H9 (cell line): ENCODE data around the gene S100A6. TPM values are rescaled to one million over a fixed set of nuclear protein-coding genes. Genes with fewer than 3 reads are reported as not detected.

Source experiments
- DNase-seq: peaks from one replicate; pipeline ENCODE4 v3.0.0-alpha.2; 2017
- H2AFZ ChIP-seq: one replicate; pipeline ENCODE4 v1.6.1; 2013; ENCODE audit warnings: mild to moderate bottlenecking, low read length, control low read depth, moderate library complexity
- H2AK5ac ChIP-seq: 2 replicates; pipeline ENCODE4 v1.6.1; 2013; ENCODE audit warnings: low read length, control low read depth, mixed read lengths; ENCODE audit not compliant: insufficient read length
- H2BK120ac ChIP-seq: one replicate; pipeline ENCODE4 v1.6.1; 2013; ENCODE audit warnings: low read depth, mild to moderate bottlenecking, low read length, control low read depth, inconsistent platforms; ENCODE audit not compliant: poor library complexity, severe bottlenecking
- H2BK12ac ChIP-seq: 2 replicates; pipeline ENCODE4 v1.6.1; 2013; ENCODE audit warnings: low read length, control low read depth, mixed read lengths, low read depth; ENCODE audit not compliant: insufficient read length
- H2BK15ac ChIP-seq: 2 replicates; pipeline ENCODE4 v1.6.1; 2013; ENCODE audit warnings: low read depth, low read length, control low read depth
- H2BK20ac ChIP-seq: one replicate; pipeline ENCODE4 v1.6.1; 2013; ENCODE audit warnings: low read depth, mild to moderate bottlenecking, low read length, control low read depth, inconsistent platforms; ENCODE audit not compliant: poor library complexity, severe bottlenecking
- H2BK5ac ChIP-seq: 2 replicates; pipeline ENCODE4 v1.6.1; 2013; ENCODE audit warnings: low read length, control low read depth, mixed read lengths; ENCODE audit not compliant: insufficient read length
- H3K14ac ChIP-seq: 2 replicates; pipeline ENCODE4 v1.6.1; 2013; ENCODE audit warnings: low read length, control low read depth; ENCODE audit not compliant: insufficient read depth
- H3K18ac ChIP-seq: 2 replicates; pipeline ENCODE4 v1.6.1; 2013; ENCODE audit warnings: low read depth, mild to moderate bottlenecking, mixed read lengths, low read length, control low read depth; ENCODE audit not compliant: insufficient read length
- H3K23ac ChIP-seq: 2 replicates; pipeline ENCODE4 v1.6.1; 2013; ENCODE audit warnings: low read length, control low read depth, mixed read lengths, low read depth; ENCODE audit not compliant: insufficient read length
- H3K23me2 ChIP-seq: 2 replicates; pipeline ENCODE4 v1.6.1; 2013; ENCODE audit warnings: low read depth, mild to moderate bottlenecking, mixed read lengths, low read length, control low read depth; ENCODE audit not compliant: insufficient read length, poor library complexity, severe bottlenecking
- H3K27ac ChIP-seq: 2 replicates; pipeline ENCODE4 v1.5.1; 2013; ENCODE audit warnings: low read length, control low read depth, mixed read lengths, low read depth; ENCODE audit not compliant: insufficient read length
- H3K27me3 ChIP-seq: 2 replicates; pipeline ENCODE4 v1.6.1; 2013; ENCODE audit warnings: low read length, control low read depth, inconsistent platforms; ENCODE audit not compliant: insufficient read depth
- H3K4ac ChIP-seq: 2 replicates; pipeline ENCODE4 v1.6.1; 2013; ENCODE audit warnings: low read depth, mild to moderate bottlenecking, control low read depth, inconsistent platforms, low read length, moderate library complexity
- H3K4me1 ChIP-seq: 2 replicates; pipeline ENCODE4 v1.6.1; 2013; ENCODE audit warnings: low read length, control low read depth, inconsistent platforms; ENCODE audit not compliant: insufficient read depth
- H3K4me2 ChIP-seq: 2 replicates; pipeline ENCODE4 v1.6.1; 2013; ENCODE audit warnings: low read length, control low read depth, mixed read lengths; ENCODE audit not compliant: insufficient read length, insufficient read depth
- H3K56ac ChIP-seq: 2 replicates; pipeline ENCODE4 v1.6.1; 2013; ENCODE audit warnings: low read depth, mild to moderate bottlenecking, mixed read lengths, low read length, control low read depth; ENCODE audit not compliant: insufficient read length
- H3K79me1 ChIP-seq: 2 replicates; pipeline ENCODE4 v1.6.1; 2013; ENCODE audit warnings: low read depth, mild to moderate bottlenecking, moderate library complexity, low read length, control low read depth, inconsistent platforms; ENCODE audit not compliant: insufficient read depth, poor library complexity, severe bottlenecking
- H3K79me2 ChIP-seq: 2 replicates; pipeline ENCODE4 v1.6.1; 2013; ENCODE audit warnings: low read length, control low read depth, inconsistent platforms; ENCODE audit not compliant: insufficient read depth
- H3K9ac ChIP-seq: 2 replicates; pipeline ENCODE4 v1.6.1; 2013; ENCODE audit warnings: low read length, control low read depth, mixed read lengths; ENCODE audit not compliant: insufficient read length; ENCODE audit errors: extremely low read depth
- H3K9me3 ChIP-seq: one replicate; pipeline ENCODE4 v1.6.1; 2013; ENCODE audit warnings: low read depth, low read length, inconsistent platforms; ENCODE audit not compliant: control insufficient read depth
- H3T11ph ChIP-seq: one replicate; pipeline ENCODE4 v1.6.1; 2013; ENCODE audit warnings: mild to moderate bottlenecking, low read length, control low read depth, inconsistent platforms
- H4K20me1 ChIP-seq: one replicate; pipeline ENCODE4 v1.6.1; 2013; ENCODE audit not compliant: control insufficient read depth, insufficient read length, insufficient read depth
- H4K5ac ChIP-seq: 2 replicates; pipeline ENCODE4 v1.6.1; 2013; ENCODE audit warnings: low read depth, mild to moderate bottlenecking, mixed read lengths, low read length, control low read depth; ENCODE audit not compliant: insufficient read length
- H4K8ac ChIP-seq: replicated peaks from 2 replicates; pipeline ENCODE4 v1.6.1; 2013; ENCODE audit warnings: low read length, control low read depth, mixed read lengths, low read depth; ENCODE audit not compliant: insufficient read length
- H4K91ac ChIP-seq: 2 replicates; pipeline ENCODE4 v1.6.1; 2013; ENCODE audit warnings: low read depth, mild to moderate bottlenecking, moderate library complexity, mixed read lengths, low read length, control low read depth; ENCODE audit not compliant: insufficient read length
- H3K27ac Mint-ChIP-seq, 3 experiments: 2 replicates in 2 of 3; 3 replicates in 1 of 3; pipeline ENCODE4 v1.8.0; 2020 to 2021; ENCODE audit warnings: mixed read lengths in 3 of 3, mild to moderate bottlenecking in 1 of 3, moderate library complexity in 1 of 3
- H3K27me3 Mint-ChIP-seq: 2 replicates; pipeline ENCODE4 v1.8.0; 2021; ENCODE audit warnings: low read depth, mild to moderate bottlenecking, moderate library complexity, mixed read lengths
- H3K36me3 Mint-ChIP-seq, 3 experiments: 2 replicates in 2 of 3; 3 replicates in 1 of 3; pipeline ENCODE4 v1.8.0; 2020 to 2021; ENCODE audit warnings: low read depth in 3 of 3, mixed read lengths in 3 of 3; ENCODE audit not compliant: insufficient read depth in 1 of 3
- H3K4me1 Mint-ChIP-seq, 2 experiments: 2 replicates each; pipeline ENCODE4 v1.8.0; 2020; ENCODE audit warnings: mixed read lengths in 2 of 2
- H3K4me3 Mint-ChIP-seq, 2 experiments: 2 replicates in 1 of 2; 3 replicates in 1 of 2; pipeline ENCODE4 v1.8.0; 2020 to 2021; ENCODE audit warnings: mild to moderate bottlenecking in 2 of 2, mixed read lengths in 2 of 2, moderate library complexity in 1 of 2
- H3K9me3 Mint-ChIP-seq, 2 experiments: 2 replicates in 1 of 2; 3 replicates in 1 of 2; pipeline ENCODE4 v1.8.0; 2020; ENCODE audit warnings: mild to moderate bottlenecking in 2 of 2, mixed read lengths in 2 of 2, moderate library complexity in 1 of 2
- CTCF ChIP-seq: fragments of 200-600 bp; sonication (generic); conservative IDR thresholded peaks from 3 replicates; pipeline ENCODE4 v1.8.0; 2021; ENCODE audit warnings: antibody characterized with exemption, mild to moderate bottlenecking
- WGBS: extraction: QIAGEN DNeasy Blood & Tissue Kit; methylation state at CpG from one replicate; pipeline ENCODE4 v1.1.7; 2013; ENCODE audit warnings: missing lambda C conversion rate, low lambda C conversion rate, mixed read lengths; ENCODE audit not compliant: insufficient read length; ENCODE audit errors: extremely low coverage; 5-methylcytosine and 5-hydroxymethylcytosine counted together
- total RNA-seq: library from RNA; stranded (reverse); gene quantifications from 2 replicates; pipeline ENCODE4 v1.2.1, GENCODE V29; 2021

The S100A6 gene
- total RNA-seq, 1 experiment from 2014 or later, result not detected

DNA sequence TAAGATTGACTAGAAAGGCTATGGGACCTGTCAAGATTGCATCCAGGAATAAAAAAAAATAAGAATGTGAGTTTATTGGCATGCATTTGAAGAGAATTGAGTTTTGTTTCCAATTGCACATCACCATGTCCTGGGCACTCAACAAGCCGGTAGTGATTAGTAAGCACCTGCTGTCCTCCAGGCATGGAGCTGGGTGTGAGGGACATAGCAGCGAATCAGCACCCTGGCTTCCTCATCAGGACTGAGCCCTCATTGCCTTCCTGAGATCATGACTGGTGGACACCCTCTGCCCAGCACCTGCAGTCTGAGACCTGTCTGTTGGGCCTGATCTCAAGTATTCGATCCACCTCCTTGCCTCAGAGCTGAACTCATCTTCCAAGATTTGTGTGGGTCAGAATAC, 26.8 kb downstream of the S100A6 start:
- Histone ChIP-seq H2BK120ac (no peak overlapping the region), H3K27me3 (no peaks in the 10 kb centered on the region), H3K4me1 (no peaks in the 10 kb centered on the region), H4K91ac (no peak overlapping the region), H3K4ac (no peak overlapping the region), H2BK12ac (no peak overlapping the region), H3K9me3 (no peaks in the 10 kb centered on the region), H3K14ac (no peak overlapping the region), H3K18ac (no peak overlapping the region), H2BK15ac (no peak overlapping the region), H3K56ac (no peak overlapping the region), H4K8ac (no peak overlapping the region), H4K20me1 (no peaks in the 10 kb centered on the region), H3K4me2 (no peak overlapping the region), H3K23me2 (no peaks in the 10 kb centered on the region), H3K79me2 (no peaks in the 10 kb centered on the region), H2AK5ac (no peak overlapping the region), H2BK5ac (no peak overlapping the region), H3T11ph (no peak overlapping the region), H3K27ac (no peak overlapping the region), H2BK20ac (no peak overlapping the region), H3K23ac (no peak overlapping the region), H3K9ac (no peak overlapping the region), H4K5ac (no peak overlapping the region), H2AFZ (no peak overlapping the region), H3K79me1 (no peaks in the 10 kb centered on the region)
- TF ChIP-seq CTCF, result no peak
- H3K4me3 Mint-ChIP-seq, result no peak overlapping the region
- no peaks in the 10 kb centered on the region for H3K36me3 Mint-ChIP-seq
- H3K27me3 Mint-ChIP-seq, result peaks cover 37% of the 10 kb centered on the region
- H3K27ac Mint-ChIP-seq, result no peak overlapping the region
- WGBS, result no CpG with 5 or more reads among the region's 3 CpGs
- peaks cover 4 to 9% of the 10 kb centered on the region in 2 experiments; a peak in 3 of 4 replicates for H3K4me1 Mint-ChIP-seq
- H3K9me3 Mint-ChIP-seq, result no peaks in the 10 kb centered on the region
- no peak for DNase-seq
